Mesodermal cell (in vitro differentiated cells): ENCODE data around the gene USP36.
A peak's percentile ranks its signal among the peaks of the same experiment; 100 is the strongest.
"Not testable (repeated sequence)": the region's sequence is repeated elsewhere in the genome, so short reads cannot be mapped to it uniquely, and the experiment has no call there.

Experiments
- H3K27ac ChIP-seq: 2 replicates; pipeline ENCODE4 v1.7.0; 2013; ENCODE audit warnings: mild to moderate bottlenecking, low read depth, low read length, moderate library complexity; ENCODE audit not compliant: severe bottlenecking
- H3K36me3 ChIP-seq: 2 replicates; pipeline ENCODE4 v1.7.1; 2013; ENCODE audit warnings: mild to moderate bottlenecking, low read length, moderate library complexity; ENCODE audit not compliant: control insufficient read depth, insufficient read depth
- H3K4me1 ChIP-seq: one replicate; pipeline ENCODE4 v1.7.1; 2013; ENCODE audit warnings: mild to moderate bottlenecking, low read length; ENCODE audit not compliant: insufficient read depth, control insufficient read depth, poor library complexity, severe bottlenecking
- H3K4me3 ChIP-seq: 2 replicates; pipeline ENCODE4 v1.7.0; 2013; ENCODE audit warnings: low read length, control low read depth, mild to moderate bottlenecking; ENCODE audit not compliant: insufficient read depth, poor library complexity, severe bottlenecking; ENCODE audit errors: extremely low read depth
- H3K9me3 ChIP-seq: 2 replicates; pipeline ENCODE4 v1.7.1; 2013; ENCODE audit warnings: mild to moderate bottlenecking, low read length, moderate library complexity; ENCODE audit not compliant: control insufficient read depth
- WGBS, 2 experiments: methylation state at CpG; one replicate each; pipeline ENCODE4 v1.1.5; 2013; ENCODE audit warnings: missing lambda C conversion rate in 2 of 2; ENCODE audit not compliant: insufficient coverage in 2 of 2; 5-methylcytosine and 5-hydroxymethylcytosine counted together

The USP36 gene

DNA sequence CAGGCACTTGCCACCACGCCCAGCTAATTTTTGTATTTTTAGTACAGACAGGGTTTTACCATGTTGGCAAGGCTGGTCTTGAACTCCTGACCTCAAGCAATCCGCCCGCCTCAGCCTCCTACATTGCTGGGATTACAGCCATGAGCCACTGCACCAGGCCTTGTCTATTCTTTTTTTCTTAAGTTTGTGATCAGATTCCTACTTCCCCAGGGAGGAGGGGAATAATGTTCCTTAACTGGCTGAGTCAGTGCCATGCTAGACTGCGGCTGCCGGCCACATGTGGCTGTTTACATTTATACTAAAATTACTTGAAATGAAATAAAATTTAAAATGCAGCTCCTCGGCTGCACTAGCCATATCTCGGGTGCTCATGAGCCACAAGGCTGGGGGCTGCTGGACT, 27.8 kb upstream of the USP36 start:
- Histone ChIP-seq H3K9me3 (no peaks in the 10 kb centered on the region), H3K4me1 (no peaks in the 10 kb centered on the region), H3K27ac (no peak overlapping the region), H3K4me3 (no peak overlapping the region), H3K36me3 (peaks cover 60% of the 10 kb centered on the region)
- WGBS, 2 experiments, result 74 to 89% methylated on average over 3 to 5 of the region's 7 CpGs

- not testable (repeated sequence) for H3K27ac ChIP-seq, H3K4me3 ChIP-seq, H3K9me3 ChIP-seq, H3K4me1 ChIP-seq
- H3K36me3 ChIP-seq, result peaks cover 55% of the 10 kb centered on the region
- 94 to 96% methylated on average over 2 to 3 of the region's 3 CpGs for WGBS, 2 experiments
Measured at GRCh38 chr17:78867046-78867445, 26.4 kb upstream of the USP36 start.

- Histone ChIP-seq H3K36me3 (peaks cover 45% of the 10 kb centered on the region), H3K4me3 (no peak overlapping the region), H3K27ac (no peak overlapping the region), H3K4me1 (peaks cover 6% of the 10 kb centered on the region), H3K9me3 (no peaks in the 10 kb centered on the region)
- WGBS, 2 experiments, result 43 to 45% methylated on average over 12 to 19 of the region's 19 CpGs
Measured at GRCh38 chr17:78865682-78866390, 25.2 kb upstream of the USP36 start.

- WGBS, 2 experiments, result 100% methylated on average over 1 of the region's 1 CpG; no CpG with 5 or more reads in 1 of the 2 experiments
- Histone ChIP-seq H3K4me1 (peaks cover 6% of the 10 kb centered on the region), H3K9me3 (no peaks in the 10 kb centered on the region), H3K4me3 (no peak overlapping the region), H3K27ac (no peak overlapping the region), H3K36me3 (peaks cover 33% of the 10 kb centered on the region)
Measured at GRCh38 chr17:78864117-78864516, 23.5 kb upstream of the USP36 start.

DNA sequence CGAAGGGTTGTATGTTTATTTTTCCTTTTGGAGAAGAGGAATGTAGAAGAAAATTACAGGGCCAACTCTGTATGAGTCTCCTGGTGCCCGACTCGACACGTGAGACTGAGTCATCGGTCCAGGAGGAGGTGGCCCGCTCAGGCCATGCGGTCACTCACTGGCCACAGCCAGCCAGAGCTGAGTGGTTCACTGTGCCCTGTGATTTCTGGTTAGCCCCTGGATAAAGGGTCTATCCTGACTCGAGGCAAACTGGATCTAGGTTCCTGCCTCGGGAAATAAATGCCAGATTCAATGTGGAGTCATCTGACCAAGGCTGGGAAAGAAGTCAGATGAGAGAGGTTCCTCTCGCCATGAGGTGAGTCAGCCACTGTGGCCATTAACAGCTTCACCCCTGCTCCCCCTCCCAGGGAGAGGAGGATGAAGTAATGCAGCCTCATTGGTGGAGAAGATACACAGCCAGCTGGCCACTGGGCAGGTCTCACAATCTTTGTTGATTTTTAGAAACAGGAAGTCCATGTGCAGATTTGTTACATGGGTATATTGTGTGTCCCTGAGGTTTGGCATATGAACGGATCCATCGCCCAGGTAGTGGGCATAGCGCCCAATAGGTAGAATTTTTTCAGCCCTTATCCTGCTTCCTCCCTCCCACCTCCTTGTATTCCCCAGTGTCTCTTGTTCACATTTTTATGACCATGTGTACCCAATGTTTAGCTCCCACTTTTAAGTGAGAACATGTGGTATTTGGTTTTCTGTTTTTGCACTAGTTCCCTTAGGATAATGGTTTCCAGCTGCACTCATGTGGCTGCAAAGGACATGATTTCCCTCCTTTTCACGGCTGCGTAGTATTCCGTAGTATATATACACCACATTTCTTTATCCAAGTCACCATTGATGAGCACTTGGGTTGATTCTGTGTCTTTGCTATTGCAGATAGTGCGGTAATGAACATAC, 21.7 kb upstream of the USP36 start:
- 85% methylated on average over 11 to 15 of the region's 17 CpGs for WGBS, 2 experiments
- peak overlapping the region; percentile 80 for H3K27ac ChIP-seq
- no peak overlapping the region for H3K4me3 ChIP-seq
- H3K4me1 ChIP-seq, result peaks cover 6% of the 10 kb centered on the region
- H3K36me3 ChIP-seq, result peaks cover 21% of the 10 kb centered on the region
- no peaks in the 10 kb centered on the region for H3K9me3 ChIP-seq

DNA sequence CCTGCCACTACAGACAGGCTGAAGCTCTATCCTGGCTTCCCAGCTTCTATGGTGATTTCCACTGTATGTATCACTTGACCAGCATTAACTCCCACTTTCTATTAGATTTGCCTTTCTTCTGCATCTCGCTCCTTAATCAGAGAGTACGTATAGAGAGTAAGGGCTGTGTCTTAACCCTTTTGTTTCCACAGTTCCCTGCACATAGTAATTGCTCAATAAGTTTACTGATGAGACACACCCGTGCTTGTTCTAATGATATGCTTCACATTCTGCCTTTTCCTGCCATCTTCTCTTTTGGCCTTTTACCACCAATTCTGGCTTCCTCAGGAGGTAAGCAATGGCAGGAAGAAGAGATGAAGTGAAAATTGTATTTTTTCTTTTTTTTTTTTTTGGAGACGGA, 20.6 kb upstream of the USP36 start:
- Histone ChIP-seq H3K9me3 (no peaks in the 10 kb centered on the region), H3K36me3 (peaks cover 27% of the 10 kb centered on the region), H3K27ac (no peak overlapping the region), H3K4me1 (peaks cover 6% of the 10 kb centered on the region), H3K4me3 (no peak overlapping the region)
- WGBS, 2 experiments, result 100% methylated on average over 2 to 3 of the region's 4 CpGs

- no peaks in the 10 kb centered on the region for H3K9me3 ChIP-seq
- 95 to 100% methylated on average over 3 of the region's 4 CpGs for WGBS, 2 experiments
- no peak overlapping the region for H3K27ac ChIP-seq
- peaks cover 28% of the 10 kb centered on the region for H3K36me3 ChIP-seq
- H3K4me1 ChIP-seq, result peaks cover 6% of the 10 kb centered on the region
- no peak overlapping the region for H3K4me3 ChIP-seq
Measured at GRCh38 chr17:78859051-78859450, 18.4 kb upstream of the USP36 start.

DNA sequence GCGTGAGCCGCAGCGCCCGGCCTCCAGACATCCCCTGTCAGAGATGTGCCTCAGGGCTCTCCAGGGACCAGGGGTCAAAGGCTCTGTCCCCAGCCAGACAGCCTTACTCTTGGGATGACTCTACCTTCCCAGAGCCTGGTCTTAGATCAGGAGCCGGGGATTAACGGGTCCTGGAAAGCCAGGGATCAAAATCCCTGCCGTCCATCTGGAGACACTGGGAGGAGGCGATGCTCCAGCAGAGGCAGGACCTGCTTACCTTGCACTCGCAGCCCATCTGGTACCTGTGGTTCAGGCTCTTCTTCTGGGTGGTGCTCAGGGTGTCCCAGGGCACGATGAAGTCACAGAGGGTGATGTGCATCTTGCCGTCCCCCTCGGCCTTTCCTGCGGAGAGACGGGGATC, 16.7 kb upstream of the USP36 start:
- Histone ChIP-seq H3K9me3 (no peaks in the 10 kb centered on the region), H3K27ac (no peak overlapping the region), H3K4me3 (no peak overlapping the region), H3K36me3 (peaks cover 21% of the 10 kb centered on the region), H3K4me1 (peaks cover 6% of the 10 kb centered on the region)
- 96% methylated on average over 13 to 14 of the region's 14 CpGs for WGBS, 2 experiments

GRCh38 chr17:78855561-78856165, 15.0 kb upstream of the USP36 start:
- Histone ChIP-seq H3K36me3 (peaks cover 21% of the 10 kb centered on the region), H3K4me3 (no peak overlapping the region), H3K4me1 (no peaks in the 10 kb centered on the region), H3K9me3 (no peaks in the 10 kb centered on the region), H3K27ac (no peak overlapping the region)
- 95 to 96% methylated on average over 22 to 24 of the region's 25 CpGs for WGBS, 2 experiments

- no peak overlapping the region for H3K27ac ChIP-seq
- H3K4me1 ChIP-seq, result no peaks in the 10 kb centered on the region
- H3K9me3 ChIP-seq, result no peaks in the 10 kb centered on the region
- no peak overlapping the region for H3K4me3 ChIP-seq
- H3K36me3 ChIP-seq, result peaks cover 21% of the 10 kb centered on the region
- WGBS, 2 experiments, result 93 to 97% methylated on average over 6 of the region's 9 CpGs
Measured at GRCh38 chr17:78854508-78854907, 13.9 kb upstream of the USP36 start.
